Hepatocyte (in vitro differentiated cells): ENCODE data around the gene SZRD1.

Experiments used
- CTCF ChIP-seq: fragments of 200-600 bp; sonication (generic); IDR thresholded peaks from 2 replicates; pipeline ENCODE4 v1.5.1; 2016; ENCODE audit warnings: antibody characterized with exemption, mild to moderate bottlenecking; ENCODE audit not compliant: poor library complexity
- EZH2 ChIP-seq: fragments of 200-600 bp; sonication (generic); IDR thresholded peaks from 2 replicates; pipeline ENCODE4 v1.6.1; 2016; ENCODE audit warnings: antibody characterized with exemption, mild to moderate bottlenecking, borderline replicate concordance
- EZH2phosphoT487 ChIP-seq: fragments of 200-600 bp; sonication (generic); IDR thresholded peaks from one replicate; pipeline ENCODE4 v1.6.1; 2018; ENCODE audit warnings: antibody characterized with exemption, mild to moderate bottlenecking, low read depth, moderate library complexity; ENCODE audit not compliant: unreplicated experiment, severe bottlenecking

DNA sequence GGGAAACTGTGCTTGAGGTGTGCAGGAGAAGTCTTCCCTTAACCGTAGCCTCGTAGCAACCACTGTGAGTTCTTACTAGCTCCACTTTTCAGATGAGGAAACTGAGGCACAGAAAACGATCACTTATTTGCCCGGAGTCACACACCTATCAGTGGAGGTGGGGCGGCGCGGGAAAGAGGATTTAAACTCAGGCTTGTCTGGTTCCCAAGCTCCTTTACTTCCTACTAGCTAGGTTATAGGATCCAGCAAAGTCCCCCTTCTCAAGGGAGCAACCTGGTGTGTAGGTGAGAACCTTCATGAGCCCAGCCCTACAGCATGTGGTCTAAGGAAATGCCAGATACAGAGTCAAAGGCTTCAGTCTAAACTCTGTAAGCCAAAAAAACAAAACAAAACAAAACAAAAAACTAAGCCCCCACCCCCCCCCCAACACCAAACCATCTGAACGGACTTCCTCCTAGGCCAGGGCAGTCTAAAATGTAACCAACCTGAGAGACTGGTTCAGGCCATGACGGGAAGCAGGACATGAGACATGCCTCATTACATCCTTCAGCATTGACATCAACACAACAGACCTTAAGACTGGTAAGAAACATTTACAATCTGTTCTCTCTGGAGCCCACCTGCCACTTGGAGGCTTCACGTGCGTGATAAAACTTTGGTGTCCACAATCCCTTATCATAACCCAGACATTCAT lies 14.1 kb upstream of the SZRD1 start:
- no peak for TF ChIP-seq CTCF
- TF ChIP-seq EZH2, result no peak
- TF ChIP-seq EZH2phosphoT487, result no peak
